Activated CD8-positive, alpha-beta T cell treated with anti-CD3 and anti-CD28 coated beads for 36 hours (primary cell): ENCODE results near the gene SPAG17. TPM values are rescaled to one million over a fixed set of nuclear protein-coding genes. Genes with fewer than 3 reads are reported as not detected.

Source experiments
- ATAC-seq: fragments of 200-7000 bp; cut with Tn5 transposase; one replicate; pipeline ENCODE4 v1.10.0; 2021; ENCODE audit warnings: mild to moderate bottlenecking, moderate library complexity
- CTCF ChIA-PET: fragments of 350-600 bp; sonication (Branson Sonifier 250); formaldehyde crosslinking; loops from one replicate; lab custom pipeline; 2021; ENCODE audit warnings: antibody characterized with exemption; lab: Charles Lee
- POLR2A ChIA-PET: fragments of 350-600 bp; sonication (Branson Sonifier 250); formaldehyde crosslinking; loops from one replicate; lab custom pipeline; 2021; ENCODE audit warnings: antibody characterized with exemption; lab: Charles Lee
- DNase-seq: peaks from one replicate; pipeline ENCODE4 v3.0.0-alpha.2; 2020
- H3K27ac Mint-ChIP-seq: one replicate; pipeline ENCODE4 v1.8.0; 2021; ENCODE audit warnings: mild to moderate bottlenecking, mixed read lengths
- H3K27me3 Mint-ChIP-seq: one replicate; pipeline ENCODE4 v1.8.0; 2021; ENCODE audit warnings: mixed read lengths
- H3K36me3 Mint-ChIP-seq: one replicate; pipeline ENCODE4 v1.8.0; 2021; ENCODE audit warnings: low read depth, mixed read lengths
- H3K4me1 Mint-ChIP-seq: one replicate; pipeline ENCODE4 v1.8.0; 2021; ENCODE audit warnings: low read depth, mixed read lengths
- H3K4me3 Mint-ChIP-seq: one replicate; pipeline ENCODE4 v1.8.0; 2021; ENCODE audit warnings: mild to moderate bottlenecking, moderate library complexity, mixed read lengths
- H3K9me3 Mint-ChIP-seq: one replicate; pipeline ENCODE4 v1.8.0; 2021; ENCODE audit warnings: mixed read lengths
- intact Hi-C: fragments of 100-400 bp; cut with micrococcal nuclease; formaldehyde crosslinking; loops from one replicate; pipeline ENCODE4 v1.10.0; 2022
- total RNA-seq, 2 experiments: library from RNA; stranded (reverse); gene quantifications; one replicate each; pipeline ENCODE4 v1.2.3, GENCODE V29; 2021
- TF ChIP-seq, protein P1 (sequence below): fragments of 200-600 bp; IDR thresholded peaks from one replicate; pipeline ENCODE4 v1.8.0; 2022; ENCODE audit warnings: antibody characterized with exemption, mild to moderate bottlenecking

SPAG17 gene
- total RNA-seq, 2 experiments from 2014 or later: not detected

GRCh38 chr1:118158924-118159323 lies 26.1 kb downstream of the SPAG17 start:
- Mint-ChIP-seq H3K9me3 (no peaks in the 10 kb centered on the region), H3K4me1 (no peaks in the 10 kb centered on the region), H3K4me3 (no peak overlapping the region), H3K27me3 (no peaks in the 10 kb centered on the region), H3K27ac (no peak overlapping the region), H3K36me3 (no peaks in the 10 kb centered on the region)
- DNase-seq (no peak), ATAC-seq (no peak)
- TF ChIP-seq, protein P1, sequence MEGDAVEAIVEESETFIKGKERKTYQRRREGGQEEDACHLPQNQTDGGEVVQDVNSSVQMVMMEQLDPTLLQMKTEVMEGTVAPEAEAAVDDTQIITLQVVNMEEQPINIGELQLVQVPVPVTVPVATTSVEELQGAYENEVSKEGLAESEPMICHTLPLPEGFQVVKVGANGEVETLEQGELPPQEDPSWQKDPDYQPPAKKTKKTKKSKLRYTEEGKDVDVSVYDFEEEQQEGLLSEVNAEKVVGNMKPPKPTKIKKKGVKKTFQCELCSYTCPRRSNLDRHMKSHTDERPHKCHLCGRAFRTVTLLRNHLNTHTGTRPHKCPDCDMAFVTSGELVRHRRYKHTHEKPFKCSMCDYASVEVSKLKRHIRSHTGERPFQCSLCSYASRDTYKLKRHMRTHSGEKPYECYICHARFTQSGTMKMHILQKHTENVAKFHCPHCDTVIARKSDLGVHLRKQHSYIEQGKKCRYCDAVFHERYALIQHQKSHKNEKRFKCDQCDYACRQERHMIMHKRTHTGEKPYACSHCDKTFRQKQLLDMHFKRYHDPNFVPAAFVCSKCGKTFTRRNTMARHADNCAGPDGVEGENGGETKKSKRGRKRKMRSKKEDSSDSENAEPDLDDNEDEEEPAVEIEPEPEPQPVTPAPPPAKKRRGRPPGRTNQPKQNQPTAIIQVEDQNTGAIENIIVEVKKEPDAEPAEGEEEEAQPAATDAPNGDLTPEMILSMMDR: no peak
- ChIA-PET CTCF (no interaction called here), POLR2A (no interaction called here)
- intact Hi-C loops: no loop called here

GRCh38 chr1:118157506-118157905 lies 27.5 kb downstream of the SPAG17 start:
- Mint-ChIP-seq H3K27me3 (no peaks in the 10 kb centered on the region), H3K4me3 (no peak overlapping the region), H3K9me3 (no peaks in the 10 kb centered on the region), H3K4me1 (no peaks in the 10 kb centered on the region), H3K36me3 (no peaks in the 10 kb centered on the region), H3K27ac (no peak overlapping the region)
- DNase-seq: no peak
- intact Hi-C loops: no loop called here
- ChIA-PET POLR2A (no interaction called here), CTCF (no interaction called here)
- ATAC-seq: no peak
- TF ChIP-seq, protein P1: no peak

DNA sequence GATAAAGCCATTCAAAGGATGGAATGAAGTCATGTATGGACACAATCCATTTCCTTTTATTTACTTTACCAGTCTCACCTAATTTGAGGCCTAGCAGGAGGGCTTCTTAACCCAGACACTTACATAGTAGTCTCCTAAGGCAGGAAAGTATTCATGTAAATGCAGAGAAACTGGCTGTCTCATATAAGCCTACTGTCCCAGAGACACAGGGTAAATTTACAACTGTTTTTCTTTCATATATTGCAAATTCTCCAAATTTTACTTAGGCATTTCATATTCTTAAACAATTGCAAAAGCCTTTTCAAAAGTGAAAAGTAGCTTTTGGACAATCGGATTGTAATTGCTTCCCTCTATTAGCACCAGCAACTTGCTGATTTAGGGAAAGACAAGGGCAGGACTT lies 29.9 kb downstream of the SPAG17 start:
- Mint-ChIP-seq H3K27ac (no peak overlapping the region), H3K9me3 (no peaks in the 10 kb centered on the region), H3K36me3 (no peaks in the 10 kb centered on the region), H3K4me1 (no peaks in the 10 kb centered on the region), H3K4me3 (no peak overlapping the region), H3K27me3 (no peaks in the 10 kb centered on the region)
- ChIA-PET CTCF (interaction anchor here (2.0 kb wide), 1 partner anchor 853 kb away, joined by 8 read pairs; no protein-coding TSS in a partner anchor), POLR2A (no interaction called here)
- no peak for ATAC-seq
- intact Hi-C loops: no loop called here
- no peak for DNase-seq
- TF ChIP-seq, protein P1: no peak

- Mint-ChIP-seq H3K27ac (no peak overlapping the region), H3K27me3 (no peaks in the 10 kb centered on the region), H3K9me3 (no peaks in the 10 kb centered on the region), H3K4me1 (no peaks in the 10 kb centered on the region), H3K4me3 (no peak overlapping the region), H3K36me3 (no peaks in the 10 kb centered on the region)
- ATAC-seq: no peak
- no peak for DNase-seq
- TF ChIP-seq, protein P1: no peak
- ChIA-PET CTCF (interaction anchor here (2.0 kb wide), 1 partner anchor 854 kb away, joined by 8 read pairs; no protein-coding TSS in a partner anchor), POLR2A (no interaction called here)
- intact Hi-C loops: loop anchor here (5.0 kb wide), 1 partner anchor 853 kb away; no protein-coding TSS in a partner anchor
These were observed 30.8 kb downstream of the SPAG17 start for GRCh38 chr1:118154220-118154619.

- ChIA-PET POLR2A (interaction anchor here (1.0 kb wide), 1 partner anchor 19 kb away, joined by 4 read pairs; no protein-coding TSS in a partner anchor), CTCF (interaction anchor here (0.9 to 1.2 kb wide), 2 partner anchors 23 to 74 kb away, joined by 3 to 4 read pairs; no protein-coding TSS in a partner anchor)
- TF ChIP-seq, protein P1: peak; percentile 83
- H3K36me3 Mint-ChIP-seq: no peaks in the 10 kb centered on the region
- DNase-seq: peak; percentile 66
- H3K27me3 Mint-ChIP-seq: no peaks in the 10 kb centered on the region
- ATAC-seq: no peak
- intact Hi-C loops: loop anchor here (5.0 kb wide), 1 partner anchor 856 kb away; no protein-coding TSS in a partner anchor
- H3K4me1 Mint-ChIP-seq: no peaks in the 10 kb centered on the region
- H3K4me3 Mint-ChIP-seq: no peak overlapping the region
- H3K27ac Mint-ChIP-seq: no peak overlapping the region
- H3K9me3 Mint-ChIP-seq: no peaks in the 10 kb centered on the region
These were observed 33.6 kb downstream of the SPAG17 start for GRCh38 chr1:118151312-118151937.
